ENCODE measurements around the gene FNDC1. TPM values are rescaled to one million over a fixed set of nuclear protein-coding genes. Genes with fewer than 3 reads are reported as not detected.
A peak's percentile ranks its signal among the peaks of the same experiment; 100 is the strongest.

FNDC1 gene
- total and polyA plus RNA-seq, 2 of the 13 experiments (the other 11 are each of a cell fraction or from before 2014, with no cell fraction given), result not detected

- ChIA-PET CTCF (ENCODE audit: low intra/inter-chr PET ratio, low total read pairs) (no interaction called here), POLR2A (no interaction called here)
- Histone ChIP-seq H3K4me3 (replicated peaks in 1 of 3; ENCODE audit: insufficient read depth in 1 of 3, low read depth in 2 of 3, low read length in 3 of 3) (no peak overlapping the region), H3K9me3 (ENCODE audit: low read length) (no peaks in the 10 kb centered on the region), H3K4me2 (ENCODE audit: low read depth, low read length) (no peak overlapping the region), H3K27me3 (ENCODE audit: control insufficient read depth in 1 of 2, insufficient read depth in 2 of 2, low read length in 2 of 2) (no peaks in the 10 kb centered on the region; a peak in 1 of 5 replicates), H2AFZ (ENCODE audit: low read length) (no peak overlapping the region), H3K4me1 (ENCODE audit: insufficient read depth, low read length) (no peaks in the 10 kb centered on the region), H3K9ac (ENCODE audit: insufficient read depth, low read depth, low read length) (no peak overlapping the region), H3K27ac (ENCODE audit: extremely low read length, insufficient read depth, low read length) (no peak overlapping the region), H3K36me3 (replicated peaks in 1 of 2; ENCODE audit: control insufficient read depth in 1 of 2, insufficient read depth in 2 of 2, low read length in 2 of 2) (no peaks in the 10 kb centered on the region), H4K20me1 (ENCODE audit: insufficient read depth, low read length) (no peaks in the 10 kb centered on the region), H3K79me2 (ENCODE audit: insufficient read depth, low read length) (no peaks in the 10 kb centered on the region)
- peak; percentile 78 for ATAC-seq
- in situ Hi-C loops (cut with HindIII; ENCODE audit: extremely low pct_ligation_motif_present, low pct_unique_long_range_greater_than_20kb), result no loop called here
- no peak for DNase-seq (ENCODE audit: low spot score)
- TF ChIP-seq MLLT10 (CRISPR knock-in tag; IDR thresholded peaks at IDR 0.05) (no peak), FOXA1 (IDR thresholded peaks at IDR 0.05) (no peak), FOXA1 (CRISPR knock-in tag; IDR thresholded peaks at IDR 0.05) (peak; percentile 32; the same call in 1 of the 2 replicates)
- under 1% methylated on average over 4 of the region's 4 CpGs for WGBS (ENCODE audit: low lambda C conversion rate)
- no TSS peak for BruUV-seq (replicated peaks)
- intact Hi-C loops (cut with micrococcal nuclease; ENCODE audit: unreplicated experiment), result no loop called here
- no peak for FAIRE-seq
These were observed 142.4 kb downstream of the FNDC1 start for GRCh38 chr6:159311618-159312017.

- POLR2A ChIA-PET, result no interaction called here
- no peak for TF ChIP-seq PAF1 (CRISPR knock-in tag; IDR thresholded peaks at IDR 0.05)
- TF ChIP-seq ZFP1 (CRISPR knock-in tag; IDR thresholded peaks at IDR 0.05), result no peak
- no peak for TF ChIP-seq HMGXB4 (CRISPR knock-in tag; IDR thresholded peaks at IDR 0.05; ENCODE audit: borderline replicate concordance in 1 of 2, low read depth in 1 of 2)
- no peak for TF ChIP-seq ZNF800 (CRISPR knock-in tag; IDR thresholded peaks at IDR 0.05)
- 3% methylated on average over 1 of the region's 1 CpG for WGBS (ENCODE audit: low lambda C conversion rate)
These were observed 143.0 kb downstream of the FNDC1 start for GRCh38 chr6:159312206-159312605.

More at GRCh38 chr6:159312206-159312605, 143.0 kb downstream of the FNDC1 start:
- CTCF ChIA-PET (ENCODE audit: low intra/inter-chr PET ratio, low total read pairs), result no interaction called here
- Histone ChIP-seq H3K27ac (ENCODE audit: extremely low read length, insufficient read depth, low read length) (no peak overlapping the region), H3K79me2 (ENCODE audit: insufficient read depth, low read length) (no peaks in the 10 kb centered on the region), H3K9ac (ENCODE audit: insufficient read depth, low read depth, low read length) (no peak overlapping the region), H2AFZ (ENCODE audit: low read length) (no peak overlapping the region), H3K4me2 (ENCODE audit: low read depth, low read length) (no peak overlapping the region), H3K36me3 (replicated peaks in 1 of 2; ENCODE audit: control insufficient read depth in 1 of 2, insufficient read depth in 2 of 2, low read length in 2 of 2) (no peaks in the 10 kb centered on the region), H3K4me1 (ENCODE audit: insufficient read depth, low read length) (no peaks in the 10 kb centered on the region), H3K27me3 (ENCODE audit: control insufficient read depth in 1 of 2, insufficient read depth in 2 of 2, low read length in 2 of 2) (no peaks in the 10 kb centered on the region; a peak in 1 of 5 replicates), H3K9me3 (ENCODE audit: low read length) (no peaks in the 10 kb centered on the region), H3K4me3 (replicated peaks in 1 of 3; ENCODE audit: insufficient read depth in 1 of 3, low read depth in 2 of 3, low read length in 3 of 3) (no peak overlapping the region), H4K20me1 (ENCODE audit: insufficient read depth, low read length) (no peaks in the 10 kb centered on the region)
- intact Hi-C loops (cut with micrococcal nuclease; ENCODE audit: unreplicated experiment) (no loop called here), in situ Hi-C loops (cut with HindIII; ENCODE audit: extremely low pct_ligation_motif_present, low pct_unique_long_range_greater_than_20kb) (no loop called here)
- no peak for ATAC-seq
- no peak for DNase-seq (ENCODE audit: low spot score)
- BruUV-seq (replicated peaks), result no TSS peak
- no peak for FAIRE-seq
